Sigmoid colon (tissue), 4 donors: ENCODE results near the gene XCL1.

Experiments used
- POLR2AphosphoS5 ChIP-seq, 4 donors: sonication (generic); formaldehyde crosslinking; IDR thresholded peaks; one replicate each; pipeline ENCODE4 v1.6.1; 2017; ENCODE audit warnings: antibody characterized with exemption in 4 of 4
- TF ChIP-seq, protein P1 (sequence below), 4 experiments: fragments of 450-650 bp in 3 of 4; fragments of 200-600 bp in 1 of 4; IDR thresholded peaks; one replicate each; pipeline ENCODE4 v1.5.1; 2016 to 2019; ENCODE audit warnings: antibody characterized with exemption in 4 of 4, mild to moderate bottlenecking in 3 of 4, moderate library complexity in 2 of 4

DNA sequence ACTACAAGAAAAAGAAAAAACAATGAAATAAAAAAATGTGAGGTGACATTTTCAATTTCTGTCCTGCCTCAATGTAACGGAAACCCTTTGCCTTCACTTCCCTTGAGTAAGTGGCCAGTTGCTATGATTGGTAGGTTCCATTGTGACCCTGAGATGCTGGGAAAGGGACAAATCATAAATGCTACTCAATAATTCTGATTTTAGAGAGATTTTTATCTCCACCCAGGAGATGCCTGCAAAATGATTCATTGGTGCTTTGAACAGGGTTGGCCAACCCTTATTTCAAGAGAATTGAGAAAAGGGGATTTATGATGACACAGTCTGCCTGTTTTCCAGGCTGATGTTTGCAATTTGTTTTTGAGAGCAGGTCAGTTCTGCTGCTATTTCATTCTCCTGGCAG lies 22.5 kb downstream of the XCL1 start:
- TF ChIP-seq POLR2AphosphoS5 (IDR thresholded peaks at IDR 0.05): no peak
- TF ChIP-seq, protein P1, sequence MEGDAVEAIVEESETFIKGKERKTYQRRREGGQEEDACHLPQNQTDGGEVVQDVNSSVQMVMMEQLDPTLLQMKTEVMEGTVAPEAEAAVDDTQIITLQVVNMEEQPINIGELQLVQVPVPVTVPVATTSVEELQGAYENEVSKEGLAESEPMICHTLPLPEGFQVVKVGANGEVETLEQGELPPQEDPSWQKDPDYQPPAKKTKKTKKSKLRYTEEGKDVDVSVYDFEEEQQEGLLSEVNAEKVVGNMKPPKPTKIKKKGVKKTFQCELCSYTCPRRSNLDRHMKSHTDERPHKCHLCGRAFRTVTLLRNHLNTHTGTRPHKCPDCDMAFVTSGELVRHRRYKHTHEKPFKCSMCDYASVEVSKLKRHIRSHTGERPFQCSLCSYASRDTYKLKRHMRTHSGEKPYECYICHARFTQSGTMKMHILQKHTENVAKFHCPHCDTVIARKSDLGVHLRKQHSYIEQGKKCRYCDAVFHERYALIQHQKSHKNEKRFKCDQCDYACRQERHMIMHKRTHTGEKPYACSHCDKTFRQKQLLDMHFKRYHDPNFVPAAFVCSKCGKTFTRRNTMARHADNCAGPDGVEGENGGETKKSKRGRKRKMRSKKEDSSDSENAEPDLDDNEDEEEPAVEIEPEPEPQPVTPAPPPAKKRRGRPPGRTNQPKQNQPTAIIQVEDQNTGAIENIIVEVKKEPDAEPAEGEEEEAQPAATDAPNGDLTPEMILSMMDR (IDR thresholded peaks at IDR 0.05): no peak
